CD4-positive, alpha-beta T cell treated with Interleukin-6 for 4 hours (primary cell): Measurements from ENCODE around the gene DAG1.
"Not testable (repeated sequence)": the region's sequence is repeated elsewhere in the genome, so short reads cannot be mapped to it uniquely, and the experiment has no call there.

Source experiments
- DNase-seq: peaks from one replicate; pipeline ENCODE4 v3.0.0-alpha.2; 2020; ENCODE audit warnings: mixed read lengths

The DAG1 gene

DNA sequence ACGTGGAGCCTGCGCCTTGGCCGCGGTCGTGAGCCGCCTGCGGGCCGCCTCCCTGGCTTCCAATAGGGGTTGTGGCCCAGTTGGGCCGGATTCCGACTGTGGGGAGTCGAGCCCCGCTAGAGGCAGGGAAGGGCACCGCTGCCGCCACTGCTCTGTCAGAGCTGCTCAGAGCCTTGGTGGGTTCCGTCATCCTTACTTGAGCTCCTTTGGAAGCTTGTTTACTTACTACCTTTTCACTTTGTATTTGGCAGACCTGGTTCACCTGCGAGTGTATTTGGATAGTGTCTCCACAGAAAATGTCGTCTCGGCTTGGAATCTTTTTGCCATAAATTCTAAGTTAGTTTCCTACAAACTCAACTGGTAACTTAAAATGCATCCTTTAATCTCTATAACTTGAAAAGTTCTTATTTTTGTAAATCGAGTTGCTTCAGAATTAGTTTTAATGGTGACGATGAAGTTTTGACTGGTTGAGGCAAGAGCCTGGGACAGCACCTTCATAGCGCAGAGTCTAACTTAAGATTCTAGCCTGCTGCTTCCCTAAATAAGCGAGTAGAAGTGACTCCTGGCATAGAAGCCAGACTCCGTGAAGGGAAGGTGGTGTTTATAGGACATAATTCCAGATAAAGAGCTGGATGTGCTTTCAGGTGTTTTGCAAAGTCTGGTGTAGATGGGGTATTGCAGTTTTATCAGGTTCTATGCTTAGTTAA is 800 bp downstream of the DAG1 start:
- no peak for DNase-seq

DNA sequence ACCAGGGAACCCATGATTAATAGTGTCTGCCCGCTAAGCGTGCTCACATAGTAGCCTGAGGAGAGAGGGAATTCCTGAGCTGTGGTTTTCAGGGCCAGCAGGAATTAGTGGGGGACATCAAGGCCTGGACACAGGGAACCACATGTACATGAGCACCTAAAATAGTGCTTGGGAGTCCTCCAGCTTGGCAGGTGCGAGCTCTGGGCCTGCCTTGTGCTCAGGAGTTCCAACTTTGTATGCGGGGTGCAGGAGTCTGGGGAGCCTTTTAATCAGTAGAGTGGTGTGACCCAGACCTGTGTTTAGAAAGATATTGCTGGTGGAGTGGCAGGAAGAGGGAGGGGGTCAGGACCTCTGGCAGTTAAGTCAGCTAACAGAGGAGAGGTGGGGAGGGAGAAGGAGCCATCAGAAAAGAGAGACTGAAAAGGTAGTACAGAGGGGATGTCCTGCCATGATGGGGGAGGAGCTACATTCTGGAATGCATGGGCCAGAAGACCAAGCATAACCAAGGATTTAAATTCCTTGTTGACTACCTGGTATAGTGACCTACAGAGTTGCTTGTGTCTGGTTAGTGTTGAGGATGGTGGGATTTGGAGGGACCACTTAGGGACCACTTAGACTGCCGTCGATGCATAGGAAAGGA is 1.9 kb downstream of the DAG1 start:
- no peak for DNase-seq

DNA sequence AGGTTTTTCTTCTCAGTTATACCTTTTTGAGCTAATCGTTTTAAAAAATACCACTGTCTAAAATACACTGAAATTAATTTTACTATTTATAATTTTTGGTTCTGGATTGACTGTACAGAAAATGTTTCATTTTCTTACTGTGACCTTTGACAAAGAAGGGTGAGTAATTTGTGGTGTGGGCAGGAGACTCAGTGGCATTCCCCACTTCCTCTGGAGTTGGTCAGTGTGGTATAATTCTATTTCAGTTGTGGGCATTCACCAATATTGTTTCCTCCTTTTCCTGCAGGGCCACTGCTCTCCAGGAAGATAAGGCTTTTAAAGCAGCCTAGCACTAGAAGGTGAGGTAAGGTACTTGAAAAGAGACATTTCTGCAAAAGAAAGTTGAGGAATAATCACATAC is 6.5 kb downstream of the DAG1 start:
- peak; percentile 6 for DNase-seq

DNA sequence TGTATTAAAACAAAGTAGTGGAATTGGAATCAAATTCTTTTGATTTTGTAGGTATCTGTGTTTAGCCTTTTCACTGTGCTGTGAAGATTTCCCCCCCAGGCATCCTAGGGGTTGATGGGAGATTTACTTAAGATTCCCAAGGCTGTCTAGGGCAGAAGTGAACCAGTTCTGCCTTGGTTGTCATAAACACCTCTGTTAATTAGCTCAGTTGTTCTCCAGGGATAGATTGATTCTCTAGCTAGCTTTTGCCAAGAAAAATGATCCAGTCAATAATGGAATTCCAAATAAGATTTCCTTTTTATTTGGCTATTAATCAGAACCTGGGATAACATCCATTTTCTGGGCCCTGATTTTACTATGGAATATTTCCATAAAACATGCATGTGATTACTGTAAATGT is 12.7 kb downstream of the DAG1 start:
- DNase-seq, result no peak

DNA sequence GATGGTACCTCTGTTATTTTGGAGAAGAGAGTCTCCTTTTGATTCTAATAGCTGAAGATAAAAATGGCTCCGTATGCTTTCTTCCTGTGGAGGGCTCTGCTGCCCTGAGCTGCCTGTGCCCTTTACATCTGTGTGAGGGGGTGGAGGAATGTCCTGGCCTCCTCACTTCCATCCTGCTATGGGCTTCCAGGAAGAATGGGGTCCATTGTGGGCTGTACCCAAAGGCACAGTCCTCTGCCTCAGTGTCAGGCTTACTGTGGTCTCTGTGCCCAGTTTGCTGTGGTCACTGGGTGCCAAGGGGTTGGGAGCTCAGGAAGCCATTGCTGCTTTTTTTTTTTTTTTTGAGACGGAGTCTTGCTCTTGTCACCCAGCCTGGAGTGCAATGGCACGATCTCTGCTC is 14.4 kb downstream of the DAG1 start:
- DNase-seq, result no peak

DNA sequence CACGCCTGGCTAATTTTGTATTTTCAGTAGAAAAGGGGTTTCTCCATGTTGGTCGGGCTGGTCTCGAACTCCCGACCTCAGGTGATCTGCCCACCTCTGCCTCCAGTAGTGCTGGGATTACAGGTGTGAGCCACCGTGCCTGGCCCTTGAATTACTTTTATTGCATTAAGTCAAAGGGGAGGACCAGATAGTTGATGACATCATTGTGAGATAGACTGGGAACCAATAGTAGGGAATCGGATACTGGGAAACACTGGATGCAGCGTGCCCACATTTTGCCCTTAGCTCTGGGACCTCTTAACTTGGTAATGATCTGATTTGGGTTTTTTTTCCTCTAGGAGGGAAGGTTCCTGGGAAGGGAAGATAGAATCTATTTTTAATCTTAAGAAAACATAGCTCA is 19.2 kb downstream of the DAG1 start:
- DNase-seq, result no peak

DNA sequence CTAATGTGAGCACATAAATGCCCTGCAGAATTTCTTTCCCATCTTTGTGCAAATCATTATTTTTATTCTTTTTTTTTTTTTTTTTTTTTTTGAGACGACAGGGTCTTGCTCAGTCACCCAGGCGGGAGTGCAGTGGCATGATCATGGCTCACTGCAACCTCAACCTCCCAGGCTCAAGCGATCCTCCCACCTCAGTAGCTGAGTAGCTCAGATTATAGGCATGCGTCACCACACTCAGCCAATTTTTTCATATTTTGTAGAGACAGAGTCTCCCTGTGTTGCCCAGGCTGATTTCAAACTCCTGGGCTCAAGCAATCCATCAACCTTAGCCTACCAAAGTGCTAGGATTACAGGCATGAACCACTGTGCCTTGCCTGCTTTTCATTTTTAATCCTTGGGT is 22.9 kb downstream of the DAG1 start:
- no peak for DNase-seq

DNA sequence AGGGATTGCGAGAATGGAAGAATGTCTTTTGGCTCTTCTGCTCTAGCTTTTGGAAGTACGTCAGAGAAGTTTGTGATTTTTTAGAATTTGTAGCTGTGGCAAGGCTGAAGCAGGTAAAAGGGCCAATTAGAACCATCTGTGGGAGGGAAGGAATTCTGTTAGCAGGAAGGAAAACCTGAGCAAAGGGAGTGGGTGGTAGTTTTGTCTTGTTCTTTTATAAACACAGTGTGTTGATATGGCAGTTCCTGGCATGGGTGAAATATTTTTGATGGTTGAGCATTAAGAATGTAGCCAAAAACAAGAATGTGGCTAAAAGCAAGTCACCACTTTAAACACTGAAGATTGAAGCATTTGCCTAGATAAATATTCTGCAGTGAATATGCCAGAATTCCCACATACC is 23.8 kb downstream of the DAG1 start:
- DNase-seq, result no peak

DNA sequence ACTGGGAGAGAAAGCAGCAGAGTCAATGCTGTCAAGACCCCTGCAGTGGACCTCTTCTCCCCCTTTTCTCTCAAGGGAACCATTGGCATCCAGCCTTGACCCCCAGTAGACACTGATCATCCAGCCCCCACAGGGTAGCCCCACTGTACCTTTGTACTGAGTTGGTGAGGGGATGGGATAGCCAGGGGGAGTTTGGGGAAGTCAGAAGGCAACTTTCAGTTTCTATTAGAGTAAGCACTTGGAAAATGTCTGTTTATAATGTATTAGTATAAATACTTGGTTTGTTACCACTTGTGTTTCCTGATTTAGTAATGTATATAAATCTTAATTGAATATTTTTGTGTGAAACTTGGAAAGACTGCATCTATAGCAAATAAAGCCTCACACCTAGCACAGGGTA is 25.0 kb downstream of the DAG1 start:
- DNase-seq, result no peak

DNA sequence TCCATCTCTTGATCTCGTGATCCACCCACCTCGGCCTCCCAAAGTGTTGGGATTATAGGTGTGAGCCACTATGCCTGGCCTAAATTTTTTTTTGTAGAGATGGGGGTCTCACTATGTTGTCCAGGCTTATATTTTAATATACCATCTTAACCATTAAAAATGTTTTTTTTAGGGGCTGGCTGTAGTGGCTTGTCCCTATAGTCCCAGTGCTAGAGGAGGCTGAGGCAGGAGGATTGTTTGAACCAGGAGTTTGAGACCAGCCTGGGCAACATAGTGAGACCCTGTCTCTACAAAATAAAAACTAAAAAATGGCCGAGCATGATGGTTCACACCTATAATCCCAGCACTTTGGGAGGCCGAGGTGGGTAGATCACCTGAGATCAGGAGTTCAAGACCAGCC is 26.8 kb downstream of the DAG1 start:
- DNase-seq, result not testable (repeated sequence)

DNA sequence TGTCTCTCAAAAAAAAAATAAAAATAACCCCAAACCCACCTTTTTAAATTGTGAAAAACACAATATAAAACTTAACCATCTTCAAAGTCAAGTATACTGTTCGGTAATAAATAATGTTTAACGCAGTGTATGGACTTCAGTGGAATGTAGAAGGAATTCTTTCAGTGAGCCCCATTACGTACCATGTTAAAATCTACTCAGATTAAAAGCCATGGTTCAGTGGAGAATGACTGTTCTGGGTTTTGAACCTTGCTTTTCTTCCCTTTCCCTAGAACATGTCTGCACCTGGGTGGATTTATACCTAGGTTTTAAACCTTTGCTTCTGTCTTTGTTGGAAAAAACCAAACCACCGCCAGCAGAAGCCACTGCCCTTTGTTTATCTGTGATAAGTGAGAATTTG is 27.5 kb downstream of the DAG1 start:
- no peak for DNase-seq

DNA sequence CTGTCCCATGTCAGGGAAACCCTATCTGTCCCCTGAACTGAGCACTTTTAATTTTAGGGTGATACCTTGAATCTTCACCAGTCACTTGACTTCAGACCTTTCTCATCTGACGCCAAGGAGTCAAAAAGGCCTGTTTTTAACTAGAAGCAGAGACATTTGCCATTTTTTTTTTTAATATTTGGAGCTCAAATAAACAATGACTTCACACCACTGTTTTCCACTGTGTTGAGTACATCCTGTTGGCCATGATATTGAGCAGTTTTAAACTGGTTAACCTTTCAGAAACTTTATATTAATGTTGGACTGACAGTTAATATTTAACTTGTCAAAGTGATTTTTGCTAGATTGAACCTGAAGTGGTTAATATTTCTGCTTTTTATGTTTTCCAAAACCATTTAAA is 28.2 kb downstream of the DAG1 start:
- no peak for DNase-seq

DNA sequence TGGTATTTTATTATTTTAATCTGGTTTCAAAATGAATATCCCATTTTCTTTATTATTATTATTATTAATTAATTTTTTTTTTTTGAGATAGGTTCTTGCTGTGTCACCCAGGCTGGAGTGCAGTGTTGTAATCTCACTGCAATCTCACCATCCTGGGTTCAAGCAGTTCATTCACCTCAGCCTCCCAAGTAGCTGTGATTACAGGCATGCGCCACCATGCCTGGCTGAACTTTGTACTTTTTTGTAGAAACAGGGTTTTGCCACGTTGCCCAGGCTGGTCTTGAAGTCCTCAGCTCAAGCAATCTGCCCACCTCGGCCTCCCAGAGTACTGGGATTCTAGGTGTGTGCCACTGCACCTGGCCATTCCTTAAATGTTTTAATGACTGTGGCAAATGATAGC is 28.6 kb downstream of the DAG1 start:
- no peak for DNase-seq

DNA sequence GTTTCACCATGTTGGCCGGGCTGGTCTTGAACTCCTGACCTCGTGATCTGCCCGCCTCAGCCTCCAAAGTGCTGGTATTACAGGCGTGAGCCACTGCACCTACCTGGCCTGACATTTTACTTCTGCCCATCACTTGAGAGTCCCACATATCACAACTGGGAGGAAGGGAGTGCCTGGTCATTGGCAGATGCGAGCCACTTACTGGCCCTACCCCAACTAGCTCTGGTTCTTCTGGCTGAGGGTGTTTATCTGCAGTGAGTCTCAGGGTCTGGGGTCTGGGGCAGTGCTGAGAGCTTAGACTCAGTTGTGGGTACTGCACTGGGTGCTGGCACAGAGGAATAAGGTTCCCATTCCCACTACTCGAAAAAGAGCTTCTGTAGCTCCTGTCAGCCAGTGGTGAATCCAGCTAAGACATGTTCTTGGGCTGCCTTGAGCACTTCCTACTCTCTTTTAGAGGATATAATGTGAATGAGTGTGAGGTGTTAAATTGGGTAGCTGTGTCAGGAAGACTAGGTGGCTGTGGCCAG is 30.2 kb downstream of the DAG1 start:
- DNase-seq, result no peak

DNA sequence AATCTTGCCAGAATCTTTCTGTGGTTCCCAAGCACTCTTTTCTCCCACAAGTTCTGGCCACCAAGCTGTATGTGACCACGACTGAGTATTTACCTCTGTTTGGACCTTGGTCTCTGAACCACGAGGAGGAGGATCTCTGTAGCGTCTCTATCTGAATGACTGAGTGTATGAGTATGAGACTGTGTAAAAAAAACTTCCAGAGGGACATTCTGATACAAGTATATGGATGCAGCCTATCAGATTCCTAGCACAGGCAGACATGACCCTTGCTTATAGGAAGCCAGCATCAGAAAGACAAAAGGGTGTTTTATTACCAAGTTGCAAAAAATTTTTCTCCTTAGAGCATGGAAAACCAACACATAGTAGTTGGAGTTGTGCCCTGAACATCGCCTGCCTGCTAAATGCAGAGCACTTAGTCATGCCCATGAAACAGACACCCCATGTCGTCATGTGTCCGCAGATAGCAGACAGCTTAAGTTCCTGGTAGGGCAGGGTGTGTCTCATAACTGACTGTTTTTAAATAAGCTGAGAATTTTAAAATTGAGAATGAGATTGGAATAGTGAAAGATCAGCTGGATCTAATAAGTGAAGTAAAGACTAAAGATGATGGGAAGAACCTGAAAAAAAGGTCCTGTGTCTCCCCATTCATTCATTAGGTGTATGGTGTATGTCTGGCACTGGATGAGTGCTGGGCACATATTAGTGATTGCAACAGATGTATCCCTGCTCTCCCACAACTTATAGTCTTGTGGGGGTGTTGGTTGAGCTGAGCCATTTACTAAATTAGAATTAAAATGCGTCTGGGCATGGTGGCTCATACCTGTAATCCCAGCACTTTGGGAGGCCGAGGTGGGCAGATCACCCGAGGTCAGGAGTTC is 30.9 kb downstream of the DAG1 start:
- no peak for DNase-seq

DNA sequence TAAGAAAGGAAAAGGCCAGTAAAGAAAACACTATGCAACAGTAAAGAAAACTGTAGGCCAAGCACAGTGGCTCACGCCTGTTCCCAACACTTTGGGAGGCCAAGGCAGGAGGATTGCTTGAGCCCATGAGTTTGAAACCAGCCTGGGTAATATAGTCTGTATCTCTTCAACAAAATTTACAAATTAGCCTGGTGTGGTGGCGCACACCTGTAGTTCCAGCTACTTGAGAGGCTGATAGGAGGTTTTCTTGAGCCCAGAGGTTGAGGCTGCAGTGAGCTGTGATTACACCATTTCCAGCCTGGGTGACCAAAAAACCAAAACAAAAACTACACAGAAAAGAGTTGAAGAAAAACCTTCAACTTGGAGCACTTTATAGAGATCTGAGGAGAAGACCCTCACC is 31.8 kb downstream of the DAG1 start:
- no peak for DNase-seq

DNA sequence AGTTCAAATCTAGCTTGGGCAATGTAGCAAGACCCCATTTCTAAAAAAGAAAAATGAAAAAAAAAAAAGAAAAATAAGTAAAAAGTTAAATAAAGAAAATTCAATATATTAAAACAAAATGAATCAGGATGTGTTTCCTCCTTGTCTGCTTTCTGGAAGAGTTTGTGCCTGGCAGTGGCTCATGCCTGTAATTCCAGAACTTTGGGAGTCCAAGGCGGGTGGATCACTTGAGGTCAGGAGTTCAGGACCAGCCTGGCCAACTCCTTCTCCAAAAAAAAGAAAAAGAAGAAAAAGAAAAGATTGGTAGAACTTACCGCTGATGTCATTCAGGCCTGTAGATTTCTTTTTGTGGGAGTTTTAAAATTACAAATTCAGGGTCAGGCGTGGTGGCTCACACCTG is 36.8 kb downstream of the DAG1 start:
- DNase-seq, result no peak

DNA sequence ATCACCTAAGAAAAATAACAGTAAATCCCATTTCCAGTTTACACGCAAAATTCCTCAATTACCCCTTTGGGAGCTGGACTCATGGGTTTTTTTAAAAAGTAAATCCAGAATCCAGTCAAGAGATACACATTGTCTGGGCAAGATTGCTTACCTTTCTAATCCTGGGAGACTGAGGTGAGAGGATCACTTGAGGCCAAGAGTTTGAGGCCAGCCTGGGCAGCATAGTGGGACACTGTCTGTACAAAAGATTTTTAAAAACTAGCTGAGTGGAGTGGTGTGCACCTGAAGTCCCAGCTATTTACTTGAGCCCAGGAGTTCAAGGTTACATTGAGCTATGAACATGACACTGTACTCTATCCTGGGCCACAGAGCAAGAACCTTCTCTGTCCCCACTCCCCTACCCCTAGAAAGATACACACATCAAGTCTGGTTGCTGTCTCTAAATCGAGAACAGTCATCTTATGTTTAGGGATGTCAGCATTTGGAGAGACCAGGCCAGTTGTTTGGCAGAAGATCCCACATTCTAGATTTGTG is 39.0 kb downstream of the DAG1 start:
- no peak for DNase-seq

DNA sequence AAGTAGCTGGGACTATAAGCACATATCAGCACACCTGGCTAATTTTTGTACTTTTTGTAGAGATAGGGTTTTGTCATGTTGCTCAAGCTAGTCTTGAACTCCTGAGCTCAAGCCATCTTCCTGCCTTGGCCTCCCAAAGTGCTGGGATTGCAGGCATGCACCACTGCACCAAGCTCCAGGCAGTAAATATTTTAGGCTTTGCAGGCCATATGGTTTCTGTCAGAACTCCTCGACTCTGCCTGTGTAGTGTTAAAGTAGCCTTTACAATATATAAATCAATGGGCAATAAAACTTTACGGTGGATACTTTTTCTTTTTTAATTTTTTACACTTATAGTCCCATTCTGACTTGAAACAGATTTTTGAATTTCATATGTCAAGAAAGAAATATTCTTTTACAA is 41.6 kb downstream of the DAG1 start:
- no peak for DNase-seq

DNA sequence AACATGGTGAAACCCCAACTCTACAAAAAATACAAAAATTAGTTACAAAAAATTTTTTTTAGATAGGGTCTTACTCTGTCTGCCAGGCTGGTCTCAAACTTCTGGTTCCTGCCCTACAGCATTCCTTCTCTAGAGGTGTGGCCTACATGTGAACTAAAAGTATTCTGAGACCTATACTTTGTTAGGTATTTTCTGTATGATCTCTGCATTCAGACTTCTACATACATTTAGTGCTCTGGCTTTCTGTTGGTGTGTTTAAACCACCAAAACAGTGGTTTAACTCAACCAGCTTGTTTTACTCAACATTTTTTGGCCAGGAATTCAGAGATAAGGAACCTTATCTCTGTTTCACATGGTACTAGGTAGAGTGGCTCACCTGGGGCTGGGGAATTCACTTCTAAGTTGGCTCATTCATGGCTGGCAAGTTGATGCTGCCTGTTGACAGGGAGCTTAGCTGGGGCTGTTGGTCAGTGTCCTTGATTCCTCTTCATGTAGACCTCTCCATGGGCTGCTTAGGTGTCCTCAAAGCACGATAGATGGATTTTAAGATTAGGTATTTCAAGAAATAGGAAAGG is 42.8 kb downstream of the DAG1 start:
- no peak for DNase-seq

DNA sequence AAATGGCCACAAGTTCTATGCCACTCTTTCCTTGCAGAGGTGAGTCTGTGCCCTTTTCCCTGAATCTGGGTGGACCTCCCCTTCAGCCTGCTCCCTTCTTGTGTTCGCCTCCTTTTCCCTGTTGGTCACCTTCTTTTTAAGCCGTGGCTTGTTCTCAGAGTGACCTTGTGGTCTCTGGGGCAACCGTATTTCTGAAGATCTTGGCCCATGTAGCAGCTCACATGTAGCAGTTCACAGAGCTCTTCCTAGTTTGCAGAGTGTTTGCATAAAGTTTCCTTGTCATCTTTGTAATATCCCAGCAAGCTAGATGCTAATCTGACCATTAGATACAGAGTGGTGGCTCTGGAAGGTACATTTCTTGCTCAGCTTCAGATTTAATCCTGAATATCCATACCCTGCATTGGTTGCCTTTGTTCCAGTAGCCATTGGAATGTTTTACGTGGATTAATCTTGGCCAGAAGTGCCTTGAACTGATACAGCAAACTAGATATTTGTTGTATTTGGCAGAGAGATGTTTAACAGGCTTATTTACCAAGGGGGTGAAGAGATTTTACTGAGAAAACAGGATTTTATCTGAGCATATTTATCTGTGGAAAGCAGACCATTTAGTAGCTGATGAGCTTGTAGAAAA is 43.5 kb downstream of the DAG1 start:
- no peak for DNase-seq

DNA sequence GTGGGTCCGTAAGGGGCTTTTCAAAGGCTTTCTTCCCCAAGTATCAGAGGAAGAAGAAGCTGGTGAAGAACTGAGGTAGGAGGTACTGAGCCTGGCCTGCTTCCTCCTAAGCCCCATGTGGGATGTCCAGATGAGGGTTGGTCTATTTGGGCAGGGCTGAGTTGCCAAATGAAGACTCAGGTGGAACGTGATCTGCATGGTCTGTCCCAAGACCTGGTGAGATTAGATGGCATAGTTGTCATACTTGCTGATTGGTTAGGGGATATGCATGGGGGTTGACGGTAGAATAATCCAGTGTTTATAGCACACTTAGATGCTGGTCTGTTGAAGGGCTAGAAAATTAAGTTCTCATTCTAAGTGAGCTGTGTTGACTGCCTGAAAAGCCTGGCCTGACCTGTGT is 47.9 kb downstream of the DAG1 start:
- DNase-seq, result no peak

DNA sequence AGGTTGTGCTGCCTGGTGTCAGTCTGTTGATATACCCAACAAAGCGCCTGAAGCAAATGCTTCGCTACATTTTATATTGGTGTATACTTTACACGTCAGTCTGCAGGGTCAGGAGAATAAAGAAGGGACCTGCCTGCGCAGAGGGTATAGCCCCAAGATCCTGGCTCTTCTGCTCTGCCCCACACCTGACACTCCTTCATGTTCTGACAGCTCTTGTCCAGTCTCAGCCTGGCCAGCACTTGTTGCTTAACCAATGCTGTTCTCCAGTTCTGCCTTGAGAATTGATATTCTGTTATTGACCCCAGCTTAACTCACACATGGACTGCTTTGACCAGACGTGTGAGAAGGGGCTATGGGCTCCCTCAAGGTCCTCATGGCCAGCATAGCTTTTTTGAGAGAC is 48.4 kb downstream of the DAG1 start:
- DNase-seq, result no peak
